OCI-LY7 (cell line): ENCODE results near the gene SLC6A19. TPM values are rescaled to one million over a fixed set of nuclear protein-coding genes. Genes with fewer than 3 reads are reported as not detected.

Source experiments
- BruUV-seq: library from RNA; stranded (reverse); fragments of 400-500 nt; replicated peaks from 2 replicates; lab custom pipeline; 2021; lab: Mats Ljungman, UMichigan
- CTCF ChIA-PET: fragments of 300-600 bp; sonication (Branson Sonifier 250); formaldehyde crosslinking; loops from one replicate; lab custom pipeline; 2022; ENCODE audit warnings: antibody characterized with exemption; ENCODE audit not compliant: unreplicated experiment; lab: Charles Lee
- POLR2A ChIA-PET: fragments of 300-600 bp; sonication (Branson Sonifier 250); formaldehyde crosslinking; loops from one replicate; lab custom pipeline; 2022; ENCODE audit warnings: antibody characterized with exemption; lab: Charles Lee
- DNase-seq: peaks from one replicate; pipeline ENCODE4 v3.0.0-alpha.2; 2015; ENCODE audit warnings: low spot score
- H2AFZ ChIP-seq: fragments of 200-600 bp; sonication (generic), shearing (Covaris generic); 2 replicates; pipeline ENCODE4 v1.6.1; 2014; ENCODE audit warnings: mild to moderate bottlenecking, antibody characterized with exemption, low read length, moderate library complexity
- H3K27ac ChIP-seq: fragments of 200-600 bp; sonication (generic); 2 replicates; pipeline ENCODE4 v1.5.1; 2014; ENCODE audit warnings: mixed run types, low read depth, mild to moderate bottlenecking, moderate library complexity, low read length, inconsistent platforms; ENCODE audit not compliant: poor library complexity, severe bottlenecking
- H3K36me3 ChIP-seq: fragments of 200-600 bp; sonication (generic); 2 replicates; pipeline ENCODE4 v1.6.1; 2014; ENCODE audit warnings: mild to moderate bottlenecking, antibody characterized with exemption, low read length, moderate library complexity, mixed read lengths; ENCODE audit not compliant: insufficient read depth
- H3K4me1 ChIP-seq: fragments of 200-600 bp; sonication (generic); 2 replicates; pipeline ENCODE4 v1.5.1; 2014; ENCODE audit warnings: mild to moderate bottlenecking, low read length; ENCODE audit not compliant: insufficient read depth, poor library complexity, severe bottlenecking
- H3K4me2 ChIP-seq: fragments of 200-600 bp; sonication (generic); 2 replicates; pipeline ENCODE4 v1.6.1; 2014; ENCODE audit warnings: mild to moderate bottlenecking, low read length
- H3K4me3 ChIP-seq: fragments of 200-600 bp; sonication (generic); 2 replicates; pipeline ENCODE4 v1.5.1; 2014; ENCODE audit warnings: mild to moderate bottlenecking, low read depth, low read length; ENCODE audit not compliant: poor library complexity, severe bottlenecking
- H3K79me2 ChIP-seq: fragments of 200-600 bp; sonication (generic); 2 replicates; pipeline ENCODE4 v1.6.1; 2016; ENCODE audit warnings: low read depth, mild to moderate bottlenecking, low read length, moderate library complexity, mixed read lengths; ENCODE audit not compliant: insufficient read depth
- H3K9me2 ChIP-seq: fragments of 200-600 bp; sonication (generic); 2 replicates; pipeline ENCODE4 v1.6.1; 2016; ENCODE audit warnings: mild to moderate bottlenecking, low read length, mixed read lengths; ENCODE audit not compliant: insufficient read depth
- H3K9me3 ChIP-seq: fragments of 200-600 bp; sonication (generic); 2 replicates; pipeline ENCODE4 v1.6.1; 2014; ENCODE audit warnings: mild to moderate bottlenecking, mixed run types, low read length, mixed read lengths
- H4K20me1 ChIP-seq: fragments of 200-600 bp; sonication (generic); 2 replicates; pipeline ENCODE4 v1.6.1; 2014; ENCODE audit warnings: mild to moderate bottlenecking, antibody characterized with exemption, low read length, moderate library complexity, mixed read lengths; ENCODE audit not compliant: insufficient read depth
- EZH2phosphoT487 ChIP-seq: fragments of 200-600 bp; sonication (generic); IDR thresholded peaks from 2 replicates; pipeline ENCODE4 v1.6.1; 2018; ENCODE audit warnings: low read depth, borderline replicate concordance, mild to moderate bottlenecking, mixed run types, antibody characterized with exemption, low read length, moderate library complexity, mixed read lengths
- intact Hi-C: fragments of 100-400 bp; cut with micrococcal nuclease; formaldehyde crosslinking; loops from one replicate; pipeline ENCODE4 v1.10.0; 2022; ENCODE audit not compliant: unreplicated experiment
- total RNA-seq, 2 experiments: library from RNA; depleted of rRNA in 1 of 2; stranded (reverse); fragments of >200 nt in 1 of 2; shearing (Covaris generic) in 1 of 2; gene quantifications; 2 replicates each; pipeline ENCODE4 v1.2.3, GENCODE V29; 2014 to 2022
- TF ChIP-seq, protein P1 (sequence below): fragments of 200-600 bp; sonication (generic); conservative IDR thresholded peaks from 2 replicates; pipeline ENCODE4 v1.5.1; 2014; ENCODE audit warnings: mild to moderate bottlenecking, antibody characterized with exemption, low read length, moderate library complexity, mixed read lengths

Gene SLC6A19
- total RNA-seq, 2 experiments from 2014 or later = not detected

DNA sequence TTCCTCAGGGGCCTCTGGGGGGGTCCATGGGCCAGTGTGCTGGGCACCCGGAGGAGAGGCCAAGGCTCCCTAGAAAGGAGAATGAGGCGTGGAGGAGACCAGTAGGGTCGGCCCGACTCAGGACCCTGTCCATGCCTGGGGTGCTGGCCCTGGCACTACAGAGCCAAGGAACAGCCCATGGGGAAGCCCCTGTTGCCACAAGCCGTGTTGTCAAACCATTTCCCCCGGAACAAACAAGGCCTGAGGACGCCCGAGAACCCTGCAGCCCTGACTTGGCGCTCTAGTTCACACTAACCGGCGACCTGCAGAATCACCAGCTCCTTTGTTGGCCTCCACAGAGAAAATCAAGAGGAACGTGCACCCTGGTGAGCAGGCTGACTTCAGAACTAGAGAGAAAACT lies 48.0 kb upstream of the SLC6A19 start:
- H3K9me3 ChIP-seq = no peaks in the 10 kb centered on the region
- no TSS peak for BruUV-seq
- POLR2A ChIA-PET = no interaction called here
- no peak for TF ChIP-seq EZH2phosphoT487
- TF ChIP-seq, protein P1, sequence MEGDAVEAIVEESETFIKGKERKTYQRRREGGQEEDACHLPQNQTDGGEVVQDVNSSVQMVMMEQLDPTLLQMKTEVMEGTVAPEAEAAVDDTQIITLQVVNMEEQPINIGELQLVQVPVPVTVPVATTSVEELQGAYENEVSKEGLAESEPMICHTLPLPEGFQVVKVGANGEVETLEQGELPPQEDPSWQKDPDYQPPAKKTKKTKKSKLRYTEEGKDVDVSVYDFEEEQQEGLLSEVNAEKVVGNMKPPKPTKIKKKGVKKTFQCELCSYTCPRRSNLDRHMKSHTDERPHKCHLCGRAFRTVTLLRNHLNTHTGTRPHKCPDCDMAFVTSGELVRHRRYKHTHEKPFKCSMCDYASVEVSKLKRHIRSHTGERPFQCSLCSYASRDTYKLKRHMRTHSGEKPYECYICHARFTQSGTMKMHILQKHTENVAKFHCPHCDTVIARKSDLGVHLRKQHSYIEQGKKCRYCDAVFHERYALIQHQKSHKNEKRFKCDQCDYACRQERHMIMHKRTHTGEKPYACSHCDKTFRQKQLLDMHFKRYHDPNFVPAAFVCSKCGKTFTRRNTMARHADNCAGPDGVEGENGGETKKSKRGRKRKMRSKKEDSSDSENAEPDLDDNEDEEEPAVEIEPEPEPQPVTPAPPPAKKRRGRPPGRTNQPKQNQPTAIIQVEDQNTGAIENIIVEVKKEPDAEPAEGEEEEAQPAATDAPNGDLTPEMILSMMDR = no peak
- no peak overlapping the region for H2AFZ ChIP-seq
- no peaks in the 10 kb centered on the region for H4K20me1 ChIP-seq
- H3K79me2 ChIP-seq = no peaks in the 10 kb centered on the region
- CTCF ChIA-PET = no interaction called here
- no peak overlapping the region for H3K27ac ChIP-seq
- H3K4me1 ChIP-seq = peaks cover 6% of the 10 kb centered on the region
- intact Hi-C loops = no loop called here
- no peak overlapping the region for H3K4me2 ChIP-seq
- no peak for DNase-seq
- no peaks in the 10 kb centered on the region for H3K9me2 ChIP-seq
- H3K4me3 ChIP-seq = no peak overlapping the region
- no peaks in the 10 kb centered on the region for H3K36me3 ChIP-seq

- Histone ChIP-seq H3K4me2 (no peak overlapping the region), H3K9me2 (no peaks in the 10 kb centered on the region), H3K4me1 (peaks cover 6% of the 10 kb centered on the region), H3K79me2 (no peaks in the 10 kb centered on the region), H3K36me3 (no peaks in the 10 kb centered on the region), H3K27ac (no peak overlapping the region), H3K4me3 (no peak overlapping the region), H3K9me3 (no peaks in the 10 kb centered on the region), H2AFZ (no peak overlapping the region), H4K20me1 (no peaks in the 10 kb centered on the region)
- BruUV-seq = no TSS peak
- DNase-seq = no peak
- TF ChIP-seq, protein P1 = no peak
- POLR2A ChIA-PET = no interaction called here
- CTCF ChIA-PET = no interaction called here
- intact Hi-C loops = no loop called here
Measured at GRCh38 chr5:1155191-1156032, 46.0 kb upstream of the SLC6A19 start.

DNA sequence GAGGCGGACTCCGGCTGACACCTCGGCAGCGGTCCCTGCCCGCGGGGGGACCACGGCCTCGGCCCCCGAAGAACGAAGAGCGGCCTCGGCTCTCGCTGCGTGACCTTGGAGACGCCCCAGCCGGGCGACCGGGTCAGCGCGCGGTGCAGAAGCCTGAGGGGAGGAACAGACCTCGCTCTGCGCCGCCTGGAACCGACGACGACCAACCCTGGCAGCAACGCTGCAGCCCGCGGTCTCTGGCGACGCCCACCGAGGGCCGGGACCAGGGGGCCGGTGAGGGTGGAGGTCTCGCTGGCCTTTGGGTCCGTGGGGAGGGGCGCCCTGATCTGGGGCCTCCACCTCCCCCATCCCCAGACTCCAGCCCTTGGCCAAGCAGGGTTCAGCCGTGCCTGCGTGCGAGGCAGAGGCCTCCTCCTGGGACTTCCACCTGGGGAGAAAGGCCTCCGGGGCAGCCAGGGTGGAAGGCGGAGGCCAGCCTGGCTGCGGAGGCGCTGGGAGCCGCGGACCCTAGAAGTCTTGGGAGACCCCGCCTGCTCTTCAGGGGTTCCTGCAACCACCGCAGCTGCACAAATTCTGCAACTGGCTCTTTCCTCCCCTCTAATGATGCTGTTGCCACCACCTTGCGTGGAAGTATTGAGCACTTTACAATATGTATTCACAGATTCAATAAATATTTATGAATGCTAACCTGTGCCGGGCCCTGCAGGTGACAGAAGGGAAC lies 45.2 kb upstream of the SLC6A19 start:
- no peaks in the 10 kb centered on the region for H3K9me3 ChIP-seq
- ChIA-PET POLR2A (no interaction called here), CTCF (no interaction called here)
- H3K27ac ChIP-seq = no peak overlapping the region
- BruUV-seq = no TSS peak
- H4K20me1 ChIP-seq = no peaks in the 10 kb centered on the region
- DNase-seq = no peak
- H3K4me2 ChIP-seq = no peak overlapping the region
- no peaks in the 10 kb centered on the region for H3K36me3 ChIP-seq
- H2AFZ ChIP-seq = no peak overlapping the region
- peaks cover 6% of the 10 kb centered on the region for H3K4me1 ChIP-seq
- H3K9me2 ChIP-seq = no peaks in the 10 kb centered on the region
- no peaks in the 10 kb centered on the region for H3K79me2 ChIP-seq
- TF ChIP-seq EZH2phosphoT487 = no peak
- TF ChIP-seq, protein P1 = no peak
- H3K4me3 ChIP-seq = no peak overlapping the region
- intact Hi-C loops = no loop called here
